HEK293 (cell line): Measurements from ENCODE around the gene SLC1A2.

Experiments
- KLF10 ChIP-seq: fragments of 450-650 bp; IDR thresholded peaks from 2 replicates; pipeline ENCODE4 v1.5.1; 2018; ENCODE audit warnings: missing biosample characterization, mild to moderate bottlenecking, missing genetic modification characterization
- MZF1 ChIP-seq: fragments of 450-650 bp; formaldehyde crosslinking; IDR thresholded peaks from 2 replicates; pipeline ENCODE4 v1.5.1; 2017; ENCODE audit warnings: missing biosample characterization, missing genetic modification characterization, borderline replicate concordance
- ZNF324 ChIP-seq: fragments of 450-650 bp; formaldehyde crosslinking; IDR thresholded peaks from 2 replicates; pipeline ENCODE4 v1.5.1; 2016; ENCODE audit warnings: missing biosample characterization, missing genetic modification characterization
- TF ChIP-seq, protein P1 (sequence below): fragments of 450-650 bp; formaldehyde crosslinking; IDR thresholded peaks from 2 replicates; pipeline ENCODE4 v1.5.1; 2016; ENCODE audit warnings: missing biosample characterization, missing genetic modification characterization

DNA sequence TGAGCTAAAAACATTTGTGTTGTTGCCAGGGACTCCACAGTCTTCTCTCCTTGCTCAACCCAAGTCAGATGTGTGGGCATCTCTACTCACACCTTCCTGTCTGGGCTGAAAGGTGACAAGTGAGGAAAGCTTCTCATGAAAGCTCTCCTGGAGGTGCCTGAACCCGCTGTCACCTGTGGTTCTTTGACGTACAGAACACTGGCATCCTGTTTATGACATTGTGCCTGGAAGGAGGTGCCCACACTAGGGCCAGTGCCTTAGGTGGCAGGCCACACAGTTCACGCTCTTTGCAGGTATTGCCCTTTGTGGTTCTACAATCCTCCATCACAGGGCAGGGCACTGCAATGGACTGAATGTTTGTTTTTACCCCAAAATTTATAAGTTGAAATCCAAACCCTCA lies 171.9 kb downstream of the SLC1A2 start:
- TF ChIP-seq, protein P1, sequence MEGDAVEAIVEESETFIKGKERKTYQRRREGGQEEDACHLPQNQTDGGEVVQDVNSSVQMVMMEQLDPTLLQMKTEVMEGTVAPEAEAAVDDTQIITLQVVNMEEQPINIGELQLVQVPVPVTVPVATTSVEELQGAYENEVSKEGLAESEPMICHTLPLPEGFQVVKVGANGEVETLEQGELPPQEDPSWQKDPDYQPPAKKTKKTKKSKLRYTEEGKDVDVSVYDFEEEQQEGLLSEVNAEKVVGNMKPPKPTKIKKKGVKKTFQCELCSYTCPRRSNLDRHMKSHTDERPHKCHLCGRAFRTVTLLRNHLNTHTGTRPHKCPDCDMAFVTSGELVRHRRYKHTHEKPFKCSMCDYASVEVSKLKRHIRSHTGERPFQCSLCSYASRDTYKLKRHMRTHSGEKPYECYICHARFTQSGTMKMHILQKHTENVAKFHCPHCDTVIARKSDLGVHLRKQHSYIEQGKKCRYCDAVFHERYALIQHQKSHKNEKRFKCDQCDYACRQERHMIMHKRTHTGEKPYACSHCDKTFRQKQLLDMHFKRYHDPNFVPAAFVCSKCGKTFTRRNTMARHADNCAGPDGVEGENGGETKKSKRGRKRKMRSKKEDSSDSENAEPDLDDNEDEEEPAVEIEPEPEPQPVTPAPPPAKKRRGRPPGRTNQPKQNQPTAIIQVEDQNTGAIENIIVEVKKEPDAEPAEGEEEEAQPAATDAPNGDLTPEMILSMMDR (tag by site-specific recombination) = no peak
- TF ChIP-seq ZNF324 (tag by site-specific recombination) (no peak), KLF10 (tag by site-specific recombination) (no peak), MZF1 (tag by site-specific recombination) (no peak)
